ENCODE results near the gene JAKMIP1. TPM values are rescaled to one million over a fixed set of nuclear protein-coding genes. Genes with fewer than 3 reads are reported as not detected.

Gene JAKMIP1
- total RNA-seq, 1 donor from 2014 or later: 5.5 TPM

GRCh38 chr4:6024313-6024960, 175.9 kb downstream of the JAKMIP1 start:
- DNase-seq (ENCODE audit: low spot score): no peak
- no peak overlapping the region for H3K27ac Mint-ChIP-seq
- H3K4me1 Mint-ChIP-seq: peaks cover 19% of the 10 kb centered on the region
- no peaks in the 10 kb centered on the region for H3K9me3 ChIP-seq (ENCODE audit: low read depth)
- H3K36me3 ChIP-seq: no peaks in the 10 kb centered on the region
- no peaks in the 10 kb centered on the region for H3K79me2 ChIP-seq (ENCODE audit: low read depth)
- peaks cover 7% of the 10 kb centered on the region for H3K4me1 ChIP-seq
- no peak overlapping the region for H2AFZ ChIP-seq (replicated peaks)
- H3K4me3 ChIP-seq: no peak overlapping the region
- no peak overlapping the region for H3K27ac ChIP-seq
- peaks cover 2% of the 10 kb centered on the region for H3K27me3 ChIP-seq
- H3F3A ChIP-seq (ENCODE audit: low read depth): no peaks in the 10 kb centered on the region
- no peak overlapping the region for H3K9ac ChIP-seq
- no peaks in the 10 kb centered on the region for H4K20me1 ChIP-seq (ENCODE audit: low read depth)
- H3K4me3 Mint-ChIP-seq: no peak overlapping the region
- H3K9me3 Mint-ChIP-seq: no peaks in the 10 kb centered on the region
- TF ChIP-seq EZH2phosphoT487 (IDR thresholded peaks at IDR 0.05) (no peak), EZH2 (IDR thresholded peaks at IDR 0.05) (no peak)
- TF ChIP-seq, protein P1, sequence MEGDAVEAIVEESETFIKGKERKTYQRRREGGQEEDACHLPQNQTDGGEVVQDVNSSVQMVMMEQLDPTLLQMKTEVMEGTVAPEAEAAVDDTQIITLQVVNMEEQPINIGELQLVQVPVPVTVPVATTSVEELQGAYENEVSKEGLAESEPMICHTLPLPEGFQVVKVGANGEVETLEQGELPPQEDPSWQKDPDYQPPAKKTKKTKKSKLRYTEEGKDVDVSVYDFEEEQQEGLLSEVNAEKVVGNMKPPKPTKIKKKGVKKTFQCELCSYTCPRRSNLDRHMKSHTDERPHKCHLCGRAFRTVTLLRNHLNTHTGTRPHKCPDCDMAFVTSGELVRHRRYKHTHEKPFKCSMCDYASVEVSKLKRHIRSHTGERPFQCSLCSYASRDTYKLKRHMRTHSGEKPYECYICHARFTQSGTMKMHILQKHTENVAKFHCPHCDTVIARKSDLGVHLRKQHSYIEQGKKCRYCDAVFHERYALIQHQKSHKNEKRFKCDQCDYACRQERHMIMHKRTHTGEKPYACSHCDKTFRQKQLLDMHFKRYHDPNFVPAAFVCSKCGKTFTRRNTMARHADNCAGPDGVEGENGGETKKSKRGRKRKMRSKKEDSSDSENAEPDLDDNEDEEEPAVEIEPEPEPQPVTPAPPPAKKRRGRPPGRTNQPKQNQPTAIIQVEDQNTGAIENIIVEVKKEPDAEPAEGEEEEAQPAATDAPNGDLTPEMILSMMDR (IDR thresholded peaks at IDR 0.05): no peak
- H3K27me3 Mint-ChIP-seq (ENCODE audit: insufficient read depth, low read depth): peaks cover 14% of the 10 kb centered on the region
- H3K36me3 Mint-ChIP-seq: no peaks in the 10 kb centered on the region
- H3K4me2 ChIP-seq: no peak overlapping the region

GRCh38 chr4:6023731-6024130, 176.6 kb downstream of the JAKMIP1 start:
- Mint-ChIP-seq H3K4me3 (peak overlapping the region; percentile 13), H3K27ac (peak overlapping the region; percentile 88), H3K4me1 (peaks cover 19% of the 10 kb centered on the region), H3K27me3 (ENCODE audit: insufficient read depth, low read depth) (peaks cover 14% of the 10 kb centered on the region), H3K9me3 (no peaks in the 10 kb centered on the region), H3K36me3 (no peaks in the 10 kb centered on the region)
- Histone ChIP-seq H2AFZ (replicated peaks) (no peak overlapping the region), H3K4me1 (peaks cover 4% of the 10 kb centered on the region), H3K9me3 (ENCODE audit: low read depth) (no peaks in the 10 kb centered on the region), H4K20me1 (ENCODE audit: low read depth) (no peaks in the 10 kb centered on the region), H3K79me2 (ENCODE audit: low read depth) (no peaks in the 10 kb centered on the region), H3F3A (ENCODE audit: low read depth) (no peaks in the 10 kb centered on the region), H3K4me2 (no peak overlapping the region), H3K27ac (no peak overlapping the region), H3K36me3 (no peaks in the 10 kb centered on the region), H3K9ac (no peak overlapping the region), H3K27me3 (peaks cover 2% of the 10 kb centered on the region), H3K4me3 (no peak overlapping the region)
- TF ChIP-seq EZH2 (IDR thresholded peaks at IDR 0.05) (no peak), EZH2phosphoT487 (IDR thresholded peaks at IDR 0.05) (no peak)
- TF ChIP-seq, protein P1 (IDR thresholded peaks at IDR 0.05): no peak
- no peak for DNase-seq (ENCODE audit: low spot score)

- no peaks in the 10 kb centered on the region for H3K9me3 Mint-ChIP-seq
- Histone ChIP-seq H3K4me1 (peaks cover 4% of the 10 kb centered on the region), H3K4me2 (no peak overlapping the region), H3K36me3 (no peaks in the 10 kb centered on the region), H3K4me3 (no peak overlapping the region), H3F3A (ENCODE audit: low read depth) (no peaks in the 10 kb centered on the region), H3K79me2 (ENCODE audit: low read depth) (no peaks in the 10 kb centered on the region), H3K27me3 (no peaks in the 10 kb centered on the region), H2AFZ (replicated peaks) (no peak overlapping the region), H3K9me3 (ENCODE audit: low read depth) (no peaks in the 10 kb centered on the region), H4K20me1 (ENCODE audit: low read depth) (no peaks in the 10 kb centered on the region), H3K27ac (no peak overlapping the region), H3K9ac (no peak overlapping the region)
- H3K4me3 Mint-ChIP-seq: no peak overlapping the region
- H3K27me3 Mint-ChIP-seq (ENCODE audit: insufficient read depth, low read depth): peaks cover 15% of the 10 kb centered on the region
- H3K27ac Mint-ChIP-seq: no peak overlapping the region
- TF ChIP-seq, protein P1 (IDR thresholded peaks at IDR 0.05): no peak
- TF ChIP-seq EZH2 (IDR thresholded peaks at IDR 0.05) (no peak), EZH2phosphoT487 (IDR thresholded peaks at IDR 0.05) (no peak)
- no peak for DNase-seq (ENCODE audit: low spot score)
- no peaks in the 10 kb centered on the region for H3K36me3 Mint-ChIP-seq
- H3K4me1 Mint-ChIP-seq: peaks cover 19% of the 10 kb centered on the region
Measured at GRCh38 chr4:6022607-6023288, 177.6 kb downstream of the JAKMIP1 start.

All from neural progenitor cell (in vitro differentiated cells).